ENCODE data around the gene IFNL2. TPM values are rescaled to one million over a fixed set of nuclear protein-coding genes. Genes with fewer than 3 reads are reported as not detected.

IFNL2 gene
- total RNA-seq, 4 donors from 2014 or later: not detected

DNA sequence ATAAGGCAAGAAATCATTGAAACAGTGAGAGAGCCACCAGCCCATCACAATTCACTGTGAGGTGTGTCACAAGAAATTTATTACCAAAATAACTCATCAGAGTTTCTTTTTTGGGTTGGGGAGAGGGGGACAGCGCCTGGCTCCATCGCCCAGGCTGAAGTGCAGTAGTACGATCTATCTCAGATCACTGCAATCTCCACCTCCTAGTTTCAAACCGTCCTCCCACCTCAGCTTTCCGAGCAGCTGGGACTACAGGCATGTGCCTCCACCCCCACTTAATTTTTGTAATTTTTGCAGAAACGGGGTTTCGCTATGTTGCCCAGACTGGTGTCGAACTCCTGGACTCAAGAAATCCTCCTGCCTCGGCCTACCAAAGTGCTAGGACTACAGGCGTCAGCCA lies 31.6 kb downstream of the IFNL2 start:
- no peak overlapping the region for H3K27ac ChIP-seq
- no peaks in the 10 kb centered on the region for H3K4me1 ChIP-seq
- no peak overlapping the region for H3K4me3 ChIP-seq
- DNase-seq (no peak), ATAC-seq (no peak)
- in situ Hi-C loops (cut with MboI; ENCODE audit: low sequenced_read_pairs in 4 of 4) (no loop called here), intact Hi-C loops (cut with DNase I; ENCODE audit: low total_unique reads) (no loop called here)
- H3K36me3 ChIP-seq: no peaks in the 10 kb centered on the region
- H3K27me3 ChIP-seq: peaks cover 8 to 27% (median 21%) of the 10 kb centered on the region in 3 donors
- no peaks in the 10 kb centered on the region for H3K9me3 ChIP-seq
- TF ChIP-seq POLR2A (IDR thresholded peaks at IDR 0.05): no peak
- TF ChIP-seq, protein P1, sequence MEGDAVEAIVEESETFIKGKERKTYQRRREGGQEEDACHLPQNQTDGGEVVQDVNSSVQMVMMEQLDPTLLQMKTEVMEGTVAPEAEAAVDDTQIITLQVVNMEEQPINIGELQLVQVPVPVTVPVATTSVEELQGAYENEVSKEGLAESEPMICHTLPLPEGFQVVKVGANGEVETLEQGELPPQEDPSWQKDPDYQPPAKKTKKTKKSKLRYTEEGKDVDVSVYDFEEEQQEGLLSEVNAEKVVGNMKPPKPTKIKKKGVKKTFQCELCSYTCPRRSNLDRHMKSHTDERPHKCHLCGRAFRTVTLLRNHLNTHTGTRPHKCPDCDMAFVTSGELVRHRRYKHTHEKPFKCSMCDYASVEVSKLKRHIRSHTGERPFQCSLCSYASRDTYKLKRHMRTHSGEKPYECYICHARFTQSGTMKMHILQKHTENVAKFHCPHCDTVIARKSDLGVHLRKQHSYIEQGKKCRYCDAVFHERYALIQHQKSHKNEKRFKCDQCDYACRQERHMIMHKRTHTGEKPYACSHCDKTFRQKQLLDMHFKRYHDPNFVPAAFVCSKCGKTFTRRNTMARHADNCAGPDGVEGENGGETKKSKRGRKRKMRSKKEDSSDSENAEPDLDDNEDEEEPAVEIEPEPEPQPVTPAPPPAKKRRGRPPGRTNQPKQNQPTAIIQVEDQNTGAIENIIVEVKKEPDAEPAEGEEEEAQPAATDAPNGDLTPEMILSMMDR (IDR thresholded peaks at IDR 0.05 in 4 of 5, conservative IDR thresholded peaks at IDR 0.05 in 1 of 5): no peak

DNA sequence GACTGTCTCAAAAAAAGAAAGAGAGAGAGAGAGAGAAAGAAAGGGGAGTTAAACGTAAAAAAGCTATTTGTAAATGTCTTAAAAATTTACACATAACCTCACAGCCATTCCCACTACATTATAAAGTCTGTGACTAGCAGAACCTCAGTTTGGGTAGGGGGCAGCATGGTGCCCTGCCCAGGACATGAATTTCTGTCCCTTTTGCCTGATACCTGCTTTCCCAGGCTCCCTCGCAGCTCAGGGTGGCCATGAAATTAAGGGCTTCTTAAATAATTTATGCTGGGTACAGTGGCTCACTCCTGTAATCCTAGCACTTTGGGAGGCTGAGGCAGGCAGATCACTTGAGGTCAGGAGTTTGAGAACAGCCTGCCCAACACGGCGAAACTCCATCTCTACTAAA lies 32.8 kb downstream of the IFNL2 start:
- in situ Hi-C loops (cut with MboI; ENCODE audit: low sequenced_read_pairs in 4 of 4): no loop called here
- peaks cover 18 to 39% (median 33%) of the 10 kb centered on the region in 3 donors for H3K27me3 ChIP-seq
- intact Hi-C loops (cut with DNase I; ENCODE audit: low total_unique reads): no loop called here

DNA sequence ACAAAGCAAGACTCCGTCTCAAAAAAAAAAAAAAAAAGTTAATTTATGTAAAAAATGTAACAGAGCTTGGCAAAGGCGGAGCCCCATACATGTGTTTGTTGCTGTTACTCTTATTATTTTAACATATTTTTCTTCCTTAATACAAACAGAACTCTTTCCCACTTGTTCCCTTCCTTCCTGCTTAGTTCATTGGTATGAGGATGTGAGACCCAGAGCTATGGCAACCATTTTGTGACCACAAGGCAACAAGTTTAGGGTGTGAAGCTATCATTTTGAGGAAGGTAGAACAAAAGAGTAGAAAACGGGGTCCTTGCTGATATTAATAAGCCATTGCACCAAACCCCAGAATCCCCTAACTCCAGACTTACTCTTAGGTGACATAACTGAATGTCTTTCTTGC lies 33.4 kb downstream of the IFNL2 start:
- TF ChIP-seq, protein P1 (IDR thresholded peaks at IDR 0.05 in 4 of 5, conservative IDR thresholded peaks at IDR 0.05 in 1 of 5): no peak
- TF ChIP-seq POLR2A (IDR thresholded peaks at IDR 0.05): no peak
- Histone ChIP-seq H3K27ac (no peak overlapping the region), H3K4me3 (no peak overlapping the region), H3K27me3 (peaks cover 18 to 43% (median 38%) of the 10 kb centered on the region in 3 donors), H3K9me3 (no peaks in the 10 kb centered on the region), H3K36me3 (no peaks in the 10 kb centered on the region), H3K4me1 (no peaks in the 10 kb centered on the region)
- in situ Hi-C loops (cut with MboI; ENCODE audit: low sequenced_read_pairs in 4 of 4): no loop called here
- no peak for ATAC-seq
- intact Hi-C loops (cut with DNase I; ENCODE audit: low total_unique reads): no loop called here
- no peak for DNase-seq

More for the DNA sequence above, 32.8 kb downstream of the IFNL2 start:
- Histone ChIP-seq H3K4me3 (no peak overlapping the region), H3K9me3 (no peaks in the 10 kb centered on the region), H3K27ac (no peak overlapping the region), H3K36me3 (no peaks in the 10 kb centered on the region), H3K4me1 (no peaks in the 10 kb centered on the region)
- TF ChIP-seq, protein P1 (IDR thresholded peaks at IDR 0.05 in 4 of 5, conservative IDR thresholded peaks at IDR 0.05 in 1 of 5): no peak
- no peak for TF ChIP-seq POLR2A (IDR thresholded peaks at IDR 0.05)
- ATAC-seq (no peak), DNase-seq (no peak)

DNA sequence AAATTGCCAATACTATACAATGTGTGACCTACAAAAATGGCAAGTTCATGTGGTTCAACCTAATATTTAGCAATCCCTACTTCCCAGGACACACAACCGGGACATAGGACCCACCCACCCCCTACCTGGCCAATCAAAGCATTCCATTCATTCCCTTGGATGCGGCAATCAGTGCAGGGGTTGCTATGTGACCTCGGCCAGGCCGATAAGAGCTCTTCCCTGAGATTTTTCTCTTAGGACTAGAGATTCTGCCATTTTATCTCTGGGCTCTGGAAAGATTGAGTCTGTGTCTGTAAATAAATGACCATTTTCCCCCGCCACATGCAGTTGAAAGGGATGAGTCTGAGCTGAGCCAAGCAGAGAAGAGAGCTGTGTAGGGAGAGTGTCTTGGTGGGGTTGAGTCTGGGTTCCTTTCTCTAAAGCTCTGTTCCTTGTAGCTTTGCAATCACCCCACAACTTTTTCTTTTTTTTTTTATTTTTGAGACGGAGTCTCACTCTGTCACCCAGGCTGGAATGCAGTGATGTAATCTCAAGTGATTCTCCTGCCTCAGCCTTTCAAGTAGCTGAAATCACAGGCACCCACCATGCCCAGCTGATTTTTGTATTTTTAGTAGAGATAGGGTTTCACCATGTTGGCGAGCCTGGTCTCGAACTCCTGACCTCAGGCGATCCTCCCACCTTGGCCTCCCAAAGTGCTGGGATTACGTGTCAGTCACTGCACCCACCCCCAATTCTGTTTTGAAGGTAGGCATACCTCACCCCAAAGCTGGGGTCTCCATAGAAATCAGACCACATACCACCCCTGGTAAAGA lies 35.4 kb downstream of the IFNL2 start:
- no peaks in the 10 kb centered on the region for H3K36me3 ChIP-seq
- TF ChIP-seq POLR2A (IDR thresholded peaks at IDR 0.05): no peak
- TF ChIP-seq, protein P1 (IDR thresholded peaks at IDR 0.05 in 4 of 5, conservative IDR thresholded peaks at IDR 0.05 in 1 of 5): no peak
- no peaks in the 10 kb centered on the region for H3K4me1 ChIP-seq
- intact Hi-C loops (cut with DNase I; ENCODE audit: low total_unique reads) (no loop called here), in situ Hi-C loops (cut with MboI; ENCODE audit: low sequenced_read_pairs in 4 of 4) (no loop called here)
- no peaks in the 10 kb centered on the region for H3K9me3 ChIP-seq
- no peak overlapping the region for H3K4me3 ChIP-seq
- ATAC-seq (no peak), DNase-seq (no peak)
- H3K27ac ChIP-seq: no peak overlapping the region
- peaks cover 38 to 58% (median 58%) of the 10 kb centered on the region in 3 donors for H3K27me3 ChIP-seq
